ENCODE results near the gene OR8G1.
"Not testable (repeated sequence)": the region's sequence is repeated elsewhere in the genome, so short reads cannot be mapped to it uniquely, and the experiment has no call there.

OR8G1 gene

DNA sequence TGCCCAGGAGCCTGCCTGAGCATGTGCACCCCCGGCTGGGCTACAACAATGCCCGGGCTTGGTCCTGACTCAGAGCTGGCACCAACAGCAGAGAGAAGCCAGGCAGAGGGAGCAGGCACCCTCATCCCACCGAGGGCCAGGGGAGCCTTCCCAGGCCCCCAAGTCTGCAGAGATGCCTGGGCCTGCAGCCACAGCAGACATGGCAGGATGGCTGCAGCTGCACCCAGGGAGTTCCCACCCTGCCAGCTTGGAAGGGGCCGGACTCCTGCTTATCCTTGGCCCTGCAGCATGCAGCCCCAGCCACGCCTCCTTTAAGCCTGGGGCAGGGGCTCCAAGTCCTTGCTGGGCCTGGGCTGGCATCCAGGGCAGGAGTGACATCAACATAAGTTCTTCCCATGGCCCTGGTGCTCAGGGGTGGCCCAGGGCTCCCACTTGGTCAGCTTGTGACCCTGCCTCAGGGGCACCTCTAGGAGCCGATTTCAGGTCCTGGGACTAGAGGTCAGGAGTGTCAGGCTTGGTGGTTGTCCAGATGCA is 31.0 kb upstream of the OR8G1 start:
- Histone ChIP-seq H3K27me3 (peaks cover 10% of the 10 kb centered on the region; the same call in 1 of the 2 replicates), H3K4me1 (no peaks in the 10 kb centered on the region), H3K36me3 (no peaks in the 10 kb centered on the region), H3K9me3 (no peaks in the 10 kb centered on the region), H3K4me3 (ENCODE audit: low read depth, low read length) (no peak overlapping the region)
- no peak for TF ChIP-seq CTCF (IDR thresholded peaks at IDR 0.05; ENCODE audit: low read depth, low read length)
- no peak for DNase-seq

DNA sequence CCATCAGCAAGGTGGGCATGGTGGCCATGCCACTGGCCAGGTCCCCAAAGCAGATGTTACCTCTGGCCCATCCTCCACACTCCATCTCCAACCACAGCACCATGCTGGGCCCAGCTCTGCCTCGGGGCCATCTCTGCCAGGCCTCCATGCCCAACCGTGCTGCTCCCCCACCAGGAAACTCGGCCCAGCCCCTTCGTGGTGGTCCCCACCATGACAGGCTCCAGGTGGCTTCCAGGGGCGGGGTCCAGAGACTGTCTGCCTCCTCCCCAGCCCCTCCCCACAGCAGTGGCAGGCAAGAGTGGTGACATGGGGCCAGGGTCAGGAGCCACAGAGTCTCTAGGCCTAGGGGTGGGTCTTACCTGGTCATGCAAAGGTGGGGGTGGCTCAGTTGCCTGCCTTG is 30.5 kb upstream of the OR8G1 start:
- H3K27me3 ChIP-seq = peaks cover 10% of the 10 kb centered on the region; the same call in 1 of the 2 replicates
- DNase-seq = no peak
- no peaks in the 10 kb centered on the region for H3K4me1 ChIP-seq
- no peak overlapping the region for H3K4me3 ChIP-seq (ENCODE audit: low read depth, low read length)
- no peaks in the 10 kb centered on the region for H3K36me3 ChIP-seq
- H3K9me3 ChIP-seq = no peaks in the 10 kb centered on the region
- no peak for TF ChIP-seq CTCF (IDR thresholded peaks at IDR 0.05; ENCODE audit: low read depth, low read length)

DNA sequence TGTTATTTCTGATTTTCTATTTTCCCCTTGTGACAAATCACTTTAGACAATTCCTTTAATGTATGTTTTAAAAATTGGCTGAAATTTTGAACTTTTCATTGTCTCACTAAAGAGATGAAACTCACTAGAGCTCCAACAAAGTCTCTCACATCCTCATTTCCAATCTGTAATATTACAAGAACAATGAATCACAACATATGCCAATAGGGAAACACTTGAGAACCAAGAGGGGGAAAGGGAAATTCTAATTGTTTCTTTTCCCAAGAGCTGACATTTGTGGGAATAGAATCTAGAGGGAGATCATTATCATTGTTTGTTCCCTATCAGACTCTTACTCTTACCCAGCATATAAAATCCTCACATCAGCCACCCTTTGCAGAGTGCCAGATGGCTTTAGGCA is 29.6 kb upstream of the OR8G1 start:
- Histone ChIP-seq H3K27me3 (peaks cover 2% of the 10 kb centered on the region; the same call in 1 of the 2 replicates), H3K9me3 (no peaks in the 10 kb centered on the region), H3K4me3 (ENCODE audit: low read depth, low read length) (no peak overlapping the region), H3K4me1 (no peaks in the 10 kb centered on the region), H3K36me3 (no peaks in the 10 kb centered on the region)
- TF ChIP-seq CTCF (IDR thresholded peaks at IDR 0.05; ENCODE audit: low read depth, low read length) = no peak
- no peak for DNase-seq

DNA sequence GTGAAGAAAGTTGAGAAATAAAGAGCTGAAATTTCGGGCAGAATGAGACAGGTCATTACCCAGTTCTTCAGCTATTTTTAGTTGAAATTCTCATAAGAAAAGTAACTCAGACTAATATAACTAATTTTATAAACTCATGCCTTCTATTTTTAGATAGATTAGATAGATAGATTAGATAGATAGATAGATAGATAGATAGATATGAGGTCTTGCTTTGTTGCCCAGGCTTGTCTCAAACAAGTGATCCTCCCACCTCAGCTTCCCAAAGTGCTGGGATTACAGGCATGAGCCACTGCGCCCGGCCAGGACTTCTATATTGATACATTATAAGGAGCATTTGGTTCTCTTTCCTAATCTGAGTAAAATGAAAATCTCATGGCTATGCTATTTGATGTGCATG is 26.9 kb upstream of the OR8G1 start:
- no peak for DNase-seq
- Histone ChIP-seq H3K4me3 (ENCODE audit: low read depth, low read length) (no peak overlapping the region), H3K9me3 (no peaks in the 10 kb centered on the region), H3K36me3 (no peaks in the 10 kb centered on the region), H3K4me1 (no peaks in the 10 kb centered on the region), H3K27me3 (no peaks in the 10 kb centered on the region; the same call in 1 of the 2 replicates)
- TF ChIP-seq CTCF (IDR thresholded peaks at IDR 0.05; ENCODE audit: low read depth, low read length) = no peak

GRCh38 chr11:124219126-124219525 is 21.8 kb upstream of the OR8G1 start:
- Histone ChIP-seq H3K4me3 (ENCODE audit: low read depth, low read length) (no peak overlapping the region), H3K27me3 (no peaks in the 10 kb centered on the region), H3K9me3 (no peaks in the 10 kb centered on the region), H3K4me1 (no peaks in the 10 kb centered on the region), H3K36me3 (no peaks in the 10 kb centered on the region)
- no peak for DNase-seq
- TF ChIP-seq CTCF (IDR thresholded peaks at IDR 0.05; ENCODE audit: low read depth, low read length) = no peak

GRCh38 chr11:124222407-124222806 is 18.5 kb upstream of the OR8G1 start:
- Histone ChIP-seq H3K36me3 (no peaks in the 10 kb centered on the region), H3K27me3 (no peaks in the 10 kb centered on the region), H3K4me1 (no peaks in the 10 kb centered on the region), H3K4me3 (ENCODE audit: low read depth, low read length) (no peak overlapping the region), H3K9me3 (no peaks in the 10 kb centered on the region)
- no peak for DNase-seq
- TF ChIP-seq CTCF (IDR thresholded peaks at IDR 0.05; ENCODE audit: low read depth, low read length) = no peak

DNA sequence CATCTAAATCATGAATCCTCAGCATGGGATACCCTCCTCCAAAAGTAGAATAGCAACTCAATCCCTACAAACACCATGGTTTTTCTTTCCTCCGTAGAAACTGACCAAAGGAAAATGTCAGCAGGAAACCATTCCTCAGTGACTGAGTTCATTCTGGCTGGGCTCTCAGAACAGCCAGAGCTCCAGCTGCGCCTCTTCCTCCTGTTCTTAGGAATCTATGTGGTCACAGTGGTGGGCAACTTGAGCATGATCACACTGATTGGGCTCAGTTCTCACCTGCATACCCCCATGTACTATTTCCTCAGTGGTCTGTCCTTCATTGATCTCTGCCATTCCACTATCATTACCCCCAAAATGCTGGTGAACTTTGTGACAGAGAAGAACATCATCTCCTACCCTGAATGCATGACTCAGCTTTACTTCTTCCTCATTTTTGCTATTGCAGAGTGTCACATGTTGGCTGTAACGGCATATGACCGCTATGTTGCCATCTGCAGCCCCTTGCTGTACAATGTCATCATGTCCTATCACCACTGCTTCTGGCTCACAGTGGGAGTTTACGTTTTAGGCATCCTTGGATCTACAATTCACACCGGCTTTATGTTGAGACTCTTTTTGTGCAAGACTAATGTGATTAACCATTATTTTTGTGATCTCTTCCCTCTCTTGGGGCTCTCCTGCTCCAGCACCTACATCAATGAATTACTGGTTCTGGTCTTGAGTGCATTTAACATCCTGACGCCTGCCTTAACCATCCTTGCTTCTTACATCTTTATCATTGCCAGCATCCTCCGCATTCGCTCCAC is 16.1 kb upstream of the OR8G1 start:
- not testable (repeated sequence) for H3K9me3 ChIP-seq; H3K4me3 ChIP-seq (ENCODE audit: low read depth, low read length); H3K4me1 ChIP-seq; H3K36me3 ChIP-seq; H3K27me3 ChIP-seq; DNase-seq
